ENCODE results near the gene CBFA2T2.

- TF ChIP-seq, protein P1, sequence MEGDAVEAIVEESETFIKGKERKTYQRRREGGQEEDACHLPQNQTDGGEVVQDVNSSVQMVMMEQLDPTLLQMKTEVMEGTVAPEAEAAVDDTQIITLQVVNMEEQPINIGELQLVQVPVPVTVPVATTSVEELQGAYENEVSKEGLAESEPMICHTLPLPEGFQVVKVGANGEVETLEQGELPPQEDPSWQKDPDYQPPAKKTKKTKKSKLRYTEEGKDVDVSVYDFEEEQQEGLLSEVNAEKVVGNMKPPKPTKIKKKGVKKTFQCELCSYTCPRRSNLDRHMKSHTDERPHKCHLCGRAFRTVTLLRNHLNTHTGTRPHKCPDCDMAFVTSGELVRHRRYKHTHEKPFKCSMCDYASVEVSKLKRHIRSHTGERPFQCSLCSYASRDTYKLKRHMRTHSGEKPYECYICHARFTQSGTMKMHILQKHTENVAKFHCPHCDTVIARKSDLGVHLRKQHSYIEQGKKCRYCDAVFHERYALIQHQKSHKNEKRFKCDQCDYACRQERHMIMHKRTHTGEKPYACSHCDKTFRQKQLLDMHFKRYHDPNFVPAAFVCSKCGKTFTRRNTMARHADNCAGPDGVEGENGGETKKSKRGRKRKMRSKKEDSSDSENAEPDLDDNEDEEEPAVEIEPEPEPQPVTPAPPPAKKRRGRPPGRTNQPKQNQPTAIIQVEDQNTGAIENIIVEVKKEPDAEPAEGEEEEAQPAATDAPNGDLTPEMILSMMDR (conservative IDR thresholded peaks at IDR 0.05; ENCODE audit: low read length): no peak
- no peak for TF ChIP-seq EZH2phosphoT487 (IDR thresholded peaks at IDR 0.05; ENCODE audit: borderline replicate concordance)
Measured at GRCh38 chr20:33560026-33560425, 70.1 kb downstream of the CBFA2T2 start.

Data from Loucy (cell line).